ENCODE measurements around the gene GLI2. TPM values are rescaled to one million over a fixed set of nuclear protein-coding genes. Genes with fewer than 3 reads are reported as not detected.

The GLI2 gene
- total and polyA plus RNA-seq, 2 of the 4 experiments (the other 2 are of a cell fraction), result 3.8 to 26.0 TPM

DNA sequence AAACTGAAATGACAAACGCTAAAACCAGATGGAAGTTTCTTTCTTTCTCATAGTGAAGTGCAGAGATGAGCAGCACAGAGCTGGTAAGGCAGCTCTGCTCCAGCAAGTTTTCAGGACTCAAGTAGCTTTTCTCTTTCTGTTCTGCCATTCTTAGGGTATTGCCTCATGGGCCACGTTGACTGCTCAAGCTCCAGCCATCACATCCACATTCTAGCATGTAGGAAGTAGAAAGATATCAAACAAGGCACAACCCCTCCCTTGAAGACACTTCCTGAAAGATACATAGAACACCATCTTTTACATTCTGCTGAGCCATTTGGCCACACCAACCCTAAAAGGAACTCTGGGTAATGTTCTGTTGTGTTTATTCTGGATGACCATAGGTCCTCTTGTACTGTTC, 48.5 kb upstream of the GLI2 start:
- POLR2A ChIA-PET (ENCODE audit: unreplicated experiment), result no interaction called here
- dilution Hi-C loops (cut with HindIII; ENCODE audit: low sequenced_read_pairs, unreplicated experiment), result no loop called here
- DNase-seq (no peak), ATAC-seq (ENCODE audit: low read depth) (no peak)
- intact Hi-C loops (cut with micrococcal nuclease), result no loop called here
- no peak overlapping the region for H3K56ac ChIP-seq (ENCODE audit: extremely low read depth, insufficient read depth, low read length)
- CTCF ChIA-PET, result no interaction called here
- no peaks in the 10 kb centered on the region for H4K20me1 ChIP-seq (ENCODE audit: insufficient read depth, low read length)
- no peak overlapping the region for H2AFZ ChIP-seq (replicated peaks; ENCODE audit: low read length, poor library complexity)
- no peak overlapping the region for H3K4ac ChIP-seq (ENCODE audit: low read depth, low read length)
- no peak overlapping the region for H3K9ac ChIP-seq (ENCODE audit: low read depth, low read length)
- no peak overlapping the region for H2AK5ac ChIP-seq (ENCODE audit: low read depth, low read length)
- H4K5ac ChIP-seq (ENCODE audit: low read depth, low read length), result no peak overlapping the region
- H3K18ac ChIP-seq (ENCODE audit: low read depth, low read length), result no peak overlapping the region
- H3K27me3 ChIP-seq (ENCODE audit: control insufficient read depth, insufficient read depth, low read length), result peaks cover 8% of the 10 kb centered on the region
- no peak overlapping the region for H3K23ac ChIP-seq (ENCODE audit: low read depth, low read length)
- no TSS peak for BruUV-seq (replicated peaks)
- no peak overlapping the region for H2BK15ac ChIP-seq (ENCODE audit: low read depth, low read length)
- H2AK9ac ChIP-seq (replicated peaks; ENCODE audit: low read depth, low read length, poor library complexity), result no peak overlapping the region
- peaks cover 3% of the 10 kb centered on the region; the same call in 1 of the 2 replicates for H3K9me1 ChIP-seq (ENCODE audit: insufficient read depth, low read length)
- H3K4me1 ChIP-seq (ENCODE audit: control insufficient read depth, insufficient read depth, low read length), result peaks cover 18% of the 10 kb centered on the region
- no peak for TF ChIP-seq MXI1 (IDR thresholded peaks at IDR 0.05; ENCODE audit: borderline replicate concordance, low read depth, low read length)
- no peak for TF ChIP-seq RCOR1 (IDR thresholded peaks at IDR 0.05; ENCODE audit: insufficient replicate concordance, low read length)
- TF ChIP-seq, protein P1, sequence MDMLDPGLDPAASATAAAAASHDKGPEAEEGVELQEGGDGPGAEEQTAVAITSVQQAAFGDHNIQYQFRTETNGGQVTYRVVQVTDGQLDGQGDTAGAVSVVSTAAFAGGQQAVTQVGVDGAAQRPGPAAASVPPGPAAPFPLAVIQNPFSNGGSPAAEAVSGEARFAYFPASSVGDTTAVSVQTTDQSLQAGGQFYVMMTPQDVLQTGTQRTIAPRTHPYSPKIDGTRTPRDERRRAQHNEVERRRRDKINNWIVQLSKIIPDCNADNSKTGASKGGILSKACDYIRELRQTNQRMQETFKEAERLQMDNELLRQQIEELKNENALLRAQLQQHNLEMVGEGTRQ (IDR thresholded peaks at IDR 0.05; ENCODE audit: low read depth, low read length), result no peak
- no peak for TF ChIP-seq BHLHE40 (IDR thresholded peaks at IDR 0.05; ENCODE audit: low read depth, low read length)
- TF ChIP-seq, protein P2, sequence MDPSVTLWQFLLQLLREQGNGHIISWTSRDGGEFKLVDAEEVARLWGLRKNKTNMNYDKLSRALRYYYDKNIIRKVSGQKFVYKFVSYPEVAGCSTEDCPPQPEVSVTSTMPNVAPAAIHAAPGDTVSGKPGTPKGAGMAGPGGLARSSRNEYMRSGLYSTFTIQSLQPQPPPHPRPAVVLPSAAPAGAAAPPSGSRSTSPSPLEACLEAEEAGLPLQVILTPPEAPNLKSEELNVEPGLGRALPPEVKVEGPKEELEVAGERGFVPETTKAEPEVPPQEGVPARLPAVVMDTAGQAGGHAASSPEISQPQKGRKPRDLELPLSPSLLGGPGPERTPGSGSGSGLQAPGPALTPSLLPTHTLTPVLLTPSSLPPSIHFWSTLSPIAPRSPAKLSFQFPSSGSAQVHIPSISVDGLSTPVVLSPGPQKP (IDR thresholded peaks at IDR 0.05; ENCODE audit: borderline replicate concordance, low read depth, low read length), result no peak
- no peak for TF ChIP-seq RFX5 (IDR thresholded peaks at IDR 0.05; ENCODE audit: low read depth, low read length)
- TF ChIP-seq POLR2A (IDR thresholded peaks at IDR 0.05; ENCODE audit: low read depth, low read length), result no peak
- TF ChIP-seq NFE2L2 (IDR thresholded peaks at IDR 0.05; ENCODE audit: low read depth, low read length), result no peak
- no peak for TF ChIP-seq MAZ (IDR thresholded peaks at IDR 0.05; ENCODE audit: borderline replicate concordance, low read depth, low read length)
- TF ChIP-seq CHD1 (IDR thresholded peaks at IDR 0.05; ENCODE audit: low read depth, low read length), result no peak
- TF ChIP-seq MAFK (IDR thresholded peaks at IDR 0.05; ENCODE audit: low read depth, low read length), result no peak
- TF ChIP-seq, protein P3, sequence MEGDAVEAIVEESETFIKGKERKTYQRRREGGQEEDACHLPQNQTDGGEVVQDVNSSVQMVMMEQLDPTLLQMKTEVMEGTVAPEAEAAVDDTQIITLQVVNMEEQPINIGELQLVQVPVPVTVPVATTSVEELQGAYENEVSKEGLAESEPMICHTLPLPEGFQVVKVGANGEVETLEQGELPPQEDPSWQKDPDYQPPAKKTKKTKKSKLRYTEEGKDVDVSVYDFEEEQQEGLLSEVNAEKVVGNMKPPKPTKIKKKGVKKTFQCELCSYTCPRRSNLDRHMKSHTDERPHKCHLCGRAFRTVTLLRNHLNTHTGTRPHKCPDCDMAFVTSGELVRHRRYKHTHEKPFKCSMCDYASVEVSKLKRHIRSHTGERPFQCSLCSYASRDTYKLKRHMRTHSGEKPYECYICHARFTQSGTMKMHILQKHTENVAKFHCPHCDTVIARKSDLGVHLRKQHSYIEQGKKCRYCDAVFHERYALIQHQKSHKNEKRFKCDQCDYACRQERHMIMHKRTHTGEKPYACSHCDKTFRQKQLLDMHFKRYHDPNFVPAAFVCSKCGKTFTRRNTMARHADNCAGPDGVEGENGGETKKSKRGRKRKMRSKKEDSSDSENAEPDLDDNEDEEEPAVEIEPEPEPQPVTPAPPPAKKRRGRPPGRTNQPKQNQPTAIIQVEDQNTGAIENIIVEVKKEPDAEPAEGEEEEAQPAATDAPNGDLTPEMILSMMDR (conservative IDR thresholded peaks at IDR 0.05; ENCODE audit: low read depth, low read length), result no peak
- TF ChIP-seq FOS (IDR thresholded peaks at IDR 0.05; ENCODE audit: low read depth, low read length), result no peak
- TF ChIP-seq SMC3 (IDR thresholded peaks at IDR 0.05; ENCODE audit: low read depth, low read length), result no peak
- no peak for TF ChIP-seq CEBPB (IDR thresholded peaks at IDR 0.05; ENCODE audit: low read depth, low read length)
- TF ChIP-seq RAD21 (IDR thresholded peaks at IDR 0.05; ENCODE audit: low read length), result no peak
- peaks cover 3% of the 10 kb centered on the region; the same call in 1 of the 2 replicates for H3K9me3 ChIP-seq (ENCODE audit: control insufficient read depth, insufficient read depth, low read length)
- WGBS, 2 experiments (ENCODE audit: extremely low coverage in 2 of 2, insufficient read length in 1 of 2), result no CpG with 5 or more reads among the region's 2 CpGs
- H2BK20ac ChIP-seq (ENCODE audit: low read depth, low read length), result no peak overlapping the region
- H3K79me1 ChIP-seq (ENCODE audit: low read depth in 1 of 2, low read length in 2 of 2), result no peaks in the 10 kb centered on the region
- H3K4me2 ChIP-seq (ENCODE audit: low read depth, low read length), result no peak overlapping the region
- H4K8ac ChIP-seq (ENCODE audit: low read depth in 2 of 2, low read length in 2 of 2), result no peak overlapping the region
- H4K91ac ChIP-seq (ENCODE audit: insufficient read depth, low read depth, low read length), result no peak overlapping the region
- in situ Hi-C loops (cut with MboI; ENCODE audit: low sequenced_read_pairs), result loop anchor here (25.0 kb wide), 2 partner anchors 675 to 950 kb away; no protein-coding TSS in a partner anchor
- no peak overlapping the region for H2BK5ac ChIP-seq (ENCODE audit: low read depth, low read length, poor library complexity, severe bottlenecking)
- no peak overlapping the region for H2BK120ac ChIP-seq (ENCODE audit: low read depth, low read length)
- H3K4me3 ChIP-seq (ENCODE audit: insufficient read depth, low read depth, low read length), result no peak overlapping the region
- no peaks in the 10 kb centered on the region for H3K36me3 ChIP-seq (ENCODE audit: control insufficient read depth, insufficient read depth, low read length)
- H3K14ac ChIP-seq (replicated peaks; ENCODE audit: low read depth, low read length), result no peak overlapping the region
- no peak overlapping the region for H3K27ac ChIP-seq (ENCODE audit: insufficient read depth, low read length)

Data from IMR-90 (cell line).